HL-60 (cell line): ENCODE data around the gene PRRC2B.

Source experiments
- DNase-seq, 2 experiments: peaks; one replicate each; pipeline ENCODE4 v3.0.0-alpha.2; 2010 to 2020; ENCODE audit warnings: low read depth in 1 of 2, low spot score in 1 of 2
- H3K27ac ChIP-seq: fragments of 250-450 bp; sonication (Bioruptor Pico); replicated peaks from 2 replicates; pipeline ENCODE4 v1.5.1; 2020; ENCODE audit warnings: mild to moderate bottlenecking, moderate library complexity
- H3K27me3 ChIP-seq: fragments of 250-450 bp; sonication (Bioruptor Pico); 2 replicates; pipeline ENCODE4 v1.5.1; 2021; ENCODE audit warnings: mild to moderate bottlenecking, moderate library complexity; ENCODE audit not compliant: insufficient read depth, poor library complexity, severe bottlenecking
- H3K4me3 ChIP-seq: replicated peaks from 2 replicates; pipeline ENCODE4 v1.5.1; 2011; ENCODE audit warnings: mild to moderate bottlenecking, control low read depth, low read length; ENCODE audit not compliant: insufficient read depth
- CTCF ChIP-seq: IDR thresholded peaks from one replicate; pipeline ENCODE4 v1.5.1; 2011; ENCODE audit warnings: low read length, control low read depth, inconsistent platforms; ENCODE audit not compliant: insufficient read depth
- GABPA ChIP-seq: IDR thresholded peaks from 2 replicates; pipeline ENCODE4 v1.6.1; 2012; ENCODE audit warnings: low read depth
- POLR2AphosphoS5 ChIP-seq: IDR thresholded peaks from 2 replicates; pipeline ENCODE4 v1.6.1; 2012; ENCODE audit warnings: low read depth
- SPI1 ChIP-seq: IDR thresholded peaks from 2 replicates; pipeline ENCODE4 v1.6.1; 2012; ENCODE audit warnings: low read depth, mild to moderate bottlenecking, borderline replicate concordance
- TF ChIP-seq, protein P1 (sequence below): IDR thresholded peaks from 2 replicates; pipeline ENCODE4 v1.6.1; 2012; ENCODE audit warnings: low read depth; ENCODE audit not compliant: insufficient replicate concordance

Gene PRRC2B

GRCh38 chr9:131483319-131484050, 89.6 kb downstream of the PRRC2B start:
- no peak overlapping the region for H3K27ac ChIP-seq
- H3K4me3 ChIP-seq, result no peak overlapping the region
- DNase-seq, result no peak
- no peaks in the 10 kb centered on the region for H3K27me3 ChIP-seq
- no peak for TF ChIP-seq POLR2AphosphoS5
- TF ChIP-seq, protein P1, sequence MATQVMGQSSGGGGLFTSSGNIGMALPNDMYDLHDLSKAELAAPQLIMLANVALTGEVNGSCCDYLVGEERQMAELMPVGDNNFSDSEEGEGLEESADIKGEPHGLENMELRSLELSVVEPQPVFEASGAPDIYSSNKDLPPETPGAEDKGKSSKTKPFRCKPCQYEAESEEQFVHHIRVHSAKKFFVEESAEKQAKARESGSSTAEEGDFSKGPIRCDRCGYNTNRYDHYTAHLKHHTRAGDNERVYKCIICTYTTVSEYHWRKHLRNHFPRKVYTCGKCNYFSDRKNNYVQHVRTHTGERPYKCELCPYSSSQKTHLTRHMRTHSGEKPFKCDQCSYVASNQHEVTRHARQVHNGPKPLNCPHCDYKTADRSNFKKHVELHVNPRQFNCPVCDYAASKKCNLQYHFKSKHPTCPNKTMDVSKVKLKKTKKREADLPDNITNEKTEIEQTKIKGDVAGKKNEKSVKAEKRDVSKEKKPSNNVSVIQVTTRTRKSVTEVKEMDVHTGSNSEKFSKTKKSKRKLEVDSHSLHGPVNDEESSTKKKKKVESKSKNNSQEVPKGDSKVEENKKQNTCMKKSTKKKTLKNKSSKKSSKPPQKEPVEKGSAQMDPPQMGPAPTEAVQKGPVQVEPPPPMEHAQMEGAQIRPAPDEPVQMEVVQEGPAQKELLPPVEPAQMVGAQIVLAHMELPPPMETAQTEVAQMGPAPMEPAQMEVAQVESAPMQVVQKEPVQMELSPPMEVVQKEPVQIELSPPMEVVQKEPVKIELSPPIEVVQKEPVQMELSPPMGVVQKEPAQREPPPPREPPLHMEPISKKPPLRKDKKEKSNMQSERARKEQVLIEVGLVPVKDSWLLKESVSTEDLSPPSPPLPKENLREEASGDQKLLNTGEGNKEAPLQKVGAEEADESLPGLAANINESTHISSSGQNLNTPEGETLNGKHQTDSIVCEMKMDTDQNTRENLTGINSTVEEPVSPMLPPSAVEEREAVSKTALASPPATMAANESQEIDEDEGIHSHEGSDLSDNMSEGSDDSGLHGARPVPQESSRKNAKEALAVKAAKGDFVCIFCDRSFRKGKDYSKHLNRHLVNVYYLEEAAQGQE, result no peak
- TF ChIP-seq CTCF, result no peak
- no peak for TF ChIP-seq GABPA
- TF ChIP-seq SPI1, result no peak

- no peak for DNase-seq
- no peak overlapping the region for H3K27ac ChIP-seq
Measured at GRCh38 chr9:131484051-131484445, 90.2 kb downstream of the PRRC2B start.

GRCh38 chr9:131484560-131485185, 90.8 kb downstream of the PRRC2B start:
- no peaks in the 10 kb centered on the region for H3K27me3 ChIP-seq
- no peak for DNase-seq
- no peak overlapping the region for H3K4me3 ChIP-seq
- TF ChIP-seq GABPA (no peak), CTCF (no peak), SPI1 (no peak), POLR2AphosphoS5 (no peak; the same call in 1 of the 2 replicates)
- TF ChIP-seq, protein P1, result no peak
- no peak overlapping the region for H3K27ac ChIP-seq

More at GRCh38 chr9:131484051-131484445, 90.2 kb downstream of the PRRC2B start:
- no peak overlapping the region for H3K4me3 ChIP-seq
- TF ChIP-seq SPI1 (no peak), CTCF (no peak), POLR2AphosphoS5 (no peak), GABPA (no peak)
- TF ChIP-seq, protein P1, result no peak
- no peaks in the 10 kb centered on the region for H3K27me3 ChIP-seq
